Mesenchymal stem cell (in vitro differentiated cells and primary cell): ENCODE data around the gene STAP1.
A peak's percentile ranks its signal among the peaks of the same experiment; 100 is the strongest.
"Not testable (repeated sequence)": the region's sequence is repeated elsewhere in the genome, so short reads cannot be mapped to it uniquely, and the experiment has no call there.

Source experiments
- DNase-seq: peaks from one replicate; pipeline ENCODE4 v3.0.0-alpha.2; 2013
- H2AFZ ChIP-seq: one replicate; pipeline ENCODE4 v1.6.1; 2013; ENCODE audit warnings: low read depth, mild to moderate bottlenecking, control low read depth, inconsistent platforms, low read length, moderate library complexity
- H2AK5ac ChIP-seq: 2 replicates; pipeline ENCODE4 v1.6.1; 2013; ENCODE audit warnings: low read length, moderate library complexity, mild to moderate bottlenecking, inconsistent platforms; ENCODE audit not compliant: severe bottlenecking
- H2BK120ac ChIP-seq: one replicate; pipeline ENCODE4 v1.6.1; 2013; ENCODE audit warnings: low read depth, mild to moderate bottlenecking, inconsistent platforms, low read length, moderate library complexity
- H2BK12ac ChIP-seq, 2 experiments: one replicate each; pipeline ENCODE4 v1.6.1; 2013; ENCODE audit warnings: inconsistent platforms in 2 of 2, low read length in 2 of 2, mild to moderate bottlenecking in 2 of 2, moderate library complexity in 2 of 2, control low read depth in 1 of 2
- H2BK15ac ChIP-seq: one replicate; pipeline ENCODE4 v1.6.1; 2013; ENCODE audit warnings: mild to moderate bottlenecking, low read depth, inconsistent platforms; ENCODE audit not compliant: poor library complexity, severe bottlenecking
- H2BK5ac ChIP-seq: 2 replicates; pipeline ENCODE4 v1.6.1; 2013; ENCODE audit warnings: low read depth, mild to moderate bottlenecking, low read length, control low read depth, inconsistent platforms; ENCODE audit not compliant: poor library complexity, severe bottlenecking
- H3K14ac ChIP-seq, 2 experiments: one replicate each; pipeline ENCODE4 v1.6.1; 2013; ENCODE audit warnings: inconsistent platforms in 2 of 2, low read length in 2 of 2, control low read depth in 1 of 2, mild to moderate bottlenecking in 1 of 2, moderate library complexity in 1 of 2
- H3K18ac ChIP-seq, 2 experiments: one replicate each; pipeline ENCODE4 v1.6.1; 2013; ENCODE audit warnings: inconsistent platforms in 2 of 2, low read length in 2 of 2, control low read depth in 1 of 2, low read depth in 1 of 2, mild to moderate bottlenecking in 1 of 2
- H3K23ac ChIP-seq, 2 experiments: one replicate each; pipeline ENCODE4 v1.6.1; 2013; ENCODE audit warnings: inconsistent platforms in 2 of 2, low read length in 2 of 2, mild to moderate bottlenecking in 2 of 2, moderate library complexity in 2 of 2, control low read depth in 1 of 2
- H3K27ac ChIP-seq: 2 replicates; pipeline ENCODE4 v1.5.1; 2013; ENCODE audit warnings: mild to moderate bottlenecking, moderate library complexity, low read length, control low read depth, inconsistent platforms; ENCODE audit not compliant: poor library complexity, severe bottlenecking
- H3K27me3 ChIP-seq, 2 experiments: 2 replicates each; pipeline versions ENCODE4 v1.6.1 to v1.7.0; 2013; ENCODE audit warnings: low read length in 2 of 2, mild to moderate bottlenecking in 2 of 2, moderate library complexity in 2 of 2, control low read depth in 1 of 2, inconsistent platforms in 1 of 2; ENCODE audit not compliant: control insufficient read depth in 1 of 2, insufficient read depth in 1 of 2
- H3K36me3 ChIP-seq, 2 experiments: 2 replicates each; pipeline versions ENCODE4 v1.6.1 to v1.7.0; 2013; ENCODE audit warnings: low read length in 2 of 2, control low read depth in 1 of 2, inconsistent platforms in 1 of 2, low read depth in 1 of 2, mild to moderate bottlenecking in 1 of 2; ENCODE audit not compliant: insufficient read depth in 2 of 2, control insufficient read depth in 1 of 2
- H3K4ac ChIP-seq, 2 experiments: one replicate each; pipeline ENCODE4 v1.6.1; 2013; ENCODE audit warnings: inconsistent platforms in 2 of 2, low read length in 2 of 2, mild to moderate bottlenecking in 2 of 2, moderate library complexity in 2 of 2, control low read depth in 1 of 2, low read depth in 1 of 2
- H3K4me1 ChIP-seq: 2 replicates; pipeline ENCODE4 v1.6.1; 2013; ENCODE audit warnings: low read depth, low read length, control low read depth; ENCODE audit not compliant: control insufficient read depth, insufficient read depth
- H3K4me2 ChIP-seq: 2 replicates; pipeline ENCODE4 v1.6.1; 2013; ENCODE audit warnings: low read length, mild to moderate bottlenecking, inconsistent platforms; ENCODE audit not compliant: poor library complexity, severe bottlenecking
- H3K4me3 ChIP-seq, 2 experiments: 2 replicates each; pipeline versions ENCODE4 v1.5.1 to v1.7.0; 2013; ENCODE audit warnings: low read length in 2 of 2, mild to moderate bottlenecking in 2 of 2, control low read depth in 1 of 2, low read depth in 1 of 2; ENCODE audit not compliant: insufficient read depth in 1 of 2
- H3K79me1 ChIP-seq: replicated peaks from 2 replicates; pipeline ENCODE4 v1.6.1; 2013; ENCODE audit warnings: mild to moderate bottlenecking, control low read depth, low read length, inconsistent platforms; ENCODE audit not compliant: poor library complexity, severe bottlenecking
- H3K9ac ChIP-seq: 2 replicates; pipeline ENCODE4 v1.7.0; 2013; ENCODE audit warnings: mild to moderate bottlenecking, low read length, moderate library complexity
- H3K9me3 ChIP-seq: 2 replicates; pipeline ENCODE4 v1.7.0; 2013; ENCODE audit warnings: mild to moderate bottlenecking, low read length; ENCODE audit not compliant: control insufficient read depth
- H4K8ac ChIP-seq: one replicate; pipeline ENCODE4 v1.6.1; 2013; ENCODE audit warnings: inconsistent platforms, mild to moderate bottlenecking, low read length, moderate library complexity
- H4K91ac ChIP-seq: one replicate; pipeline ENCODE4 v1.6.1; 2013; ENCODE audit warnings: mild to moderate bottlenecking, low read length, inconsistent platforms
- WGBS: methylation state at CpG from one replicate; pipeline ENCODE4 v1.1.7; 2013; ENCODE audit warnings: mixed read lengths; 5-methylcytosine and 5-hydroxymethylcytosine counted together

The STAP1 gene

DNA sequence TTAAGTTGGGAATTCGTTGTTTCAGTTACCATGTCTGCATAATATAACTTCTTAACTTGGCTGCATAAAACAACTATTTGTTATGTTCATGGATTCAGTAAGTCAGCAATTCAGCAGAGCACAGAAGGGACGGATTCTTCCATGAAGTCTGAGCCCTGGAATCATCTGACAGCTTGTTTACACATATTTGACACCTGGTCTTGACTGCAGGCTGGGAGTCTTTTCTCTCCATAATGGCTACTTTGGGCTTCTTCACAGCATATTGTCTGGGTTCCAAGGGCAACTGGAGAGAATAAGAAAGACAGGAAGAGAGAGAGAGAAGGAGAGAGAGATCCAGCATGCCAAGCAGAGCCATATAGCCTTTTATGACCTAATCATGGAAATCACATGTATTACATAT is 36.3 kb upstream of the STAP1 start:
- Histone ChIP-seq H3K23ac (no peak overlapping the region), H3K4ac (no peak overlapping the region), H3K9ac (no peak overlapping the region), H3K18ac (peak overlapping the region in 1 of 2 experiments; percentile 70), H2AK5ac (no peak overlapping the region), H3K79me1 (peaks cover 16% of the 10 kb centered on the region), H3K4me3 (no peak overlapping the region), H4K8ac (no peak overlapping the region), H3K9me3 (no peaks in the 10 kb centered on the region), H3K4me1 (no peaks in the 10 kb centered on the region), H2BK5ac (no peak overlapping the region), H3K4me2 (no peak overlapping the region), H3K14ac (no peak overlapping the region), H3K27me3 (no peaks in the 10 kb centered on the region), H2BK120ac (peak overlapping the region; percentile 73), H4K91ac (no peak overlapping the region), H3K36me3 (peaks cover 4 to 38% of the 10 kb centered on the region in 2 experiments), H2BK15ac (no peak overlapping the region), H2AFZ (no peak overlapping the region), H3K27ac (no peak overlapping the region), H2BK12ac (peak overlapping the region in 1 of 2 experiments; percentile 54)
- DNase-seq: peak; percentile 46
- 37% methylated on average over 1 of the region's 2 CpGs for WGBS

DNA sequence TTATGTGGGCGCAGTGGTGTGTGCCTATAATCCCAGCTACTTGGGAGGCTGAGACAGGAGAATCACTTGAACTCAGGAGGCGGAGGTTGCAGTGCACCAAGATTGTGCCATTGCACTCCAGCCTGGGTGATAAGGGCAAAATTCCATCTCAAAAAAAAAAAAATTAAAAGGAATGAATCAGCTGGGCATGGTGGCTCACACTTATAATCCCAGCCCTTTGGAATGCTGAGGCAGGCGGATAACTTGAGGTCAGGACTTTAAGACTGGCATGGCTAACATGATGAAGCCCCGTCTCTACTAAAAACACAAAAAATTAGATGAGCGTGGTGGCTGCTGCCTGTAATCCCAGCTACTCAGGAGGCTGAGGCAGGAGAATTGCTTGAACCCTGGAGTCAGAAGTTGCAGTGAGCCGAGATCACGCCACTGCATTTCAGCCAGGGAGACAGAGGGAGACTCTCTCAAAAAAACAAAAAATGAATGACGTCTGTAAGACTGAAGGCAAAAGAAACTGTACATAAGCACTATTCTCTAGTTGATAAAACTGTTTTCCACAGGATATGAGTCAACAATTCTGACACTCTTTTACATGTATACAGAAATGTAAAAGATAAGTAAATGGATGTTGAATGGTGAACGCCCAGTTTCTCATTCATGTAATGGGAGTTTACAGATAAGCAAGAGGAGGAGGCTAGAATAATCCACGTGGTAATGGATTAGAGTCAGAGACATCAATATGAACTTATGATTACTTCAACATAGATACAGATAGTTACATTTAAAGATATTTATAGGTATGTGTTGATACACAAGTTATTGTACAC is 35.5 kb upstream of the STAP1 start:
- H2AK5ac ChIP-seq: no peak overlapping the region
- H4K8ac ChIP-seq: no peak overlapping the region
- H3K18ac ChIP-seq: peak overlapping the region in 1 of 2 experiments; percentile 52
- H3K36me3 ChIP-seq: peaks cover 0 to 30% of the 10 kb centered on the region in 2 experiments
- 70% methylated on average over 6 of the region's 10 CpGs for WGBS
- no peaks in the 10 kb centered on the region for H3K4me1 ChIP-seq
- no peak overlapping the region for H3K4me2 ChIP-seq
- H3K9me3 ChIP-seq: no peaks in the 10 kb centered on the region
- no peak overlapping the region for H3K4ac ChIP-seq
- peak; percentile 91 for DNase-seq
- no peak overlapping the region for H2BK5ac ChIP-seq
- H4K91ac ChIP-seq: no peak overlapping the region
- H3K27me3 ChIP-seq: no peaks in the 10 kb centered on the region
- H3K27ac ChIP-seq: no peak overlapping the region
- no peak overlapping the region for H3K9ac ChIP-seq
- peaks cover 15% of the 10 kb centered on the region for H3K79me1 ChIP-seq
- H2AFZ ChIP-seq: no peak overlapping the region
- H2BK120ac ChIP-seq: no peak overlapping the region
- H2BK12ac ChIP-seq: no peak overlapping the region
- H3K23ac ChIP-seq: no peak overlapping the region
- H2BK15ac ChIP-seq: no peak overlapping the region
- H3K4me3 ChIP-seq: no peak overlapping the region
- no peak overlapping the region for H3K14ac ChIP-seq

DNA sequence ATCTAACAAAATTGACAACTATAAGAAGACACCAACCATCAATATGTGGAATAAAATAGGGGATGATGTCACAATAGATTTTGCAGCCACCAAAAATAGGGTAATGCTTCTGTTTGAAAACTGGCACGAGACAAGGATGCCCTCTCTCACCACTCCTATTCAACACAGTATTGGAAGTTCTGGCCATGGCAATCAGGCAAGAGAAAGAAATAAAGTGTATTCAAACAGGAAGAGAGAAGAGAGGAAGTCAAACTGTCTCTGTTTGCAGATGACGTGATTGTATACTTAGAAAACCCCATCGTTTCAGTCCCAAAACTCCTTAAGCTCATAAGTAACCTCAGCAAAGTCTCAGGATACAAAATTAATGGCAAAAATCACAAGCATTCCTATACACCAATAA is 34.4 kb upstream of the STAP1 start:
- H3K18ac ChIP-seq, H3K14ac ChIP-seq, H3K4me2 ChIP-seq, H2AK5ac ChIP-seq, H2BK12ac ChIP-seq, H3K4me3 ChIP-seq, DNase-seq, H3K27me3 ChIP-seq, H4K91ac ChIP-seq, H2AFZ ChIP-seq, H3K4ac ChIP-seq, H3K9ac ChIP-seq, H2BK15ac ChIP-seq, H3K9me3 ChIP-seq, H2BK5ac ChIP-seq, H2BK120ac ChIP-seq, H4K8ac ChIP-seq, H3K4me1 ChIP-seq, H3K23ac ChIP-seq, H3K27ac ChIP-seq: not testable (repeated sequence)
- Histone ChIP-seq H3K36me3 (peaks cover under 1 to 29% of the 10 kb centered on the region in 2 experiments), H3K79me1 (peaks cover 15% of the 10 kb centered on the region)
- 76% methylated on average over 2 of the region's 3 CpGs for WGBS

DNA sequence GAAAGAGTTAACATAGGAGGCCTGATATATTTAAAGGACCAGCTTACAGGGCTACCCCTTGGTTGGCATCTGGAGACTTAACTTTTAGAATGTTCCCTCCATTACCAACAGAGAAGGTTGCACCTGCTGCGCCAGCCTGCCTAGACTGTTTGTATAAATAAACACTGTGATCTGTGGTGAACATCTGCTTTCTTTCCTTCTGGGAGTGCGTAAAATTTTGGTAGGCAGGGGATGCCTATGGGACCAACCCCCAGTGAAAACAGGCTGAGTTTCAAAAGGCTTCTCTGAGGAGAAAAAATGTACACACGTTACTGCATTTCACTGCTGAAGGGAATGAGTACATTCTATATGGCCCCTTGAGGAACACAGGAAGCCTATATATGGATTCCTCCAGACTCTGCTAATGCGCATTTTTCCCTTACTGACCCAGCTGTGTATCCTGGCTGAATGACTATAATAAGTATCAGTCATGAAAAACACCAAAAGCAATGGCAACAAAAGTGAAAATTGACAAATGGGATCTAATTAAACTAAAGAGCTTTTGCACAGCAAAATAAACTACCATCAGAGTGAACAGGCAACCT is 27.1 kb upstream of the STAP1 start:
- DNase-seq: no peak
- Histone ChIP-seq H3K79me1 (peaks cover 24% of the 10 kb centered on the region), H3K23ac (no peak overlapping the region), H4K8ac (no peak overlapping the region), H2BK12ac (no peak overlapping the region), H3K36me3 (peaks cover 12 to 71% of the 10 kb centered on the region in 2 experiments), H3K4ac (no peak overlapping the region), H3K4me3 (no peak overlapping the region), H2BK5ac (no peak overlapping the region), H2BK15ac (no peak overlapping the region), H3K27ac (no peak overlapping the region), H4K91ac (no peak overlapping the region), H3K4me1 (no peaks in the 10 kb centered on the region), H2AFZ (no peak overlapping the region), H3K4me2 (no peak overlapping the region), H3K9me3 (peaks cover 7% of the 10 kb centered on the region), H2AK5ac (no peak overlapping the region), H2BK120ac (no peak overlapping the region), H3K9ac (no peak overlapping the region), H3K18ac (no peak overlapping the region), H3K14ac (no peak overlapping the region), H3K27me3 (no peaks in the 10 kb centered on the region)
- WGBS: 71% methylated on average over 3 of the region's 4 CpGs
